K562 (cell line): Measurements from ENCODE around the gene CSTPP1. TPM values are rescaled to one million over a fixed set of nuclear protein-coding genes. Genes with fewer than 3 reads are reported as not detected.

Source experiments
- ATAC-seq: fragments of 200-7000 bp; cut with Tn5 transposase; 3 replicates; pipeline ENCODE4 v1.9.1; 2020; ENCODE audit warnings: moderate library complexity
- BruUV-seq: library from RNA; stranded (reverse); fragments of 400-500 nt; replicated peaks from 2 replicates; lab custom pipeline; 2021; lab: Mats Ljungman, UMichigan
- CTCF ChIA-PET: fragments of 300-600 bp; formaldehyde crosslinking; extraction: SDS; loops from one replicate; lab custom pipeline; 2021; ENCODE audit warnings: low intra/inter-chr PET ratio; lab: Yijun Ruan, JAX
- POLR2A ChIA-PET: fragments of 300-600, 350-650 bp; sonication (Branson Sonifier 250); formaldehyde crosslinking; extraction: SDS; loops from one replicate; lab custom pipeline; 2021; ENCODE audit warnings: antibody characterized with exemption, inconsistent platforms; lab: Yijun Ruan, JAX
- DNase-seq, 4 experiments: peaks; one replicate each; pipeline versions ENCODE4 v3.0.0 to v3.0.0-alpha.2; 2011 to 2018; ENCODE audit warnings: low spot score in 3 of 4, mixed read lengths in 3 of 4; ENCODE audit errors: extremely low read depth in 1 of 4
- FAIRE-seq: peaks from 2 replicates; lab custom pipeline; 2011; peaks lifted over from hg19 to GRCh38; lab: Jason Lieb, UNC
- H2AFZ ChIP-seq: 2 replicates; pipeline ENCODE4 v1.6.0; 2011; ENCODE audit warnings: low read depth, low read length, control low read depth, inconsistent platforms
- H3K27ac ChIP-seq: fragments of 200-600 bp; 3 replicates; pipeline ENCODE4 v1.8.0; 2011; ENCODE audit warnings: low read depth, mild to moderate bottlenecking, control low read depth, inconsistent platforms, low read length, moderate library complexity, mixed read lengths; ENCODE audit errors: extremely low read depth
- H3K27me3 ChIP-seq, 2 experiments: fragments of 300-600 bp in 1 of 2; 2 replicates in 1 of 2; 3 replicates in 1 of 2; pipeline versions ENCODE4 v1.6.0 to v1.8.0; 2011; ENCODE audit warnings: inconsistent platforms in 2 of 2, low read length in 2 of 2, mild to moderate bottlenecking in 1 of 2, mixed read lengths in 1 of 2, moderate library complexity in 1 of 2; ENCODE audit not compliant: control insufficient read depth in 2 of 2, insufficient read depth in 2 of 2
- H3K36me3 ChIP-seq: fragments of 300-600 bp; 3 replicates; pipeline ENCODE4 v1.8.0; 2011; ENCODE audit warnings: mild to moderate bottlenecking, low read length, inconsistent platforms; ENCODE audit not compliant: control insufficient read depth, insufficient read depth
- H3K4me1 ChIP-seq, 2 experiments: fragments of 200-600 bp in 1 of 2; replicated peaks in 1 of 2; 2 replicates in 1 of 2; 3 replicates in 1 of 2; pipeline versions ENCODE4 v1.5.1 to v1.8.0; 2011; ENCODE audit warnings: inconsistent platforms in 2 of 2, low read length in 2 of 2, mild to moderate bottlenecking in 1 of 2, mixed read lengths in 1 of 2, moderate library complexity in 1 of 2; ENCODE audit not compliant: control insufficient read depth in 2 of 2, insufficient read depth in 2 of 2
- H3K4me2 ChIP-seq: 2 replicates; pipeline ENCODE4 v1.6.1; 2011; ENCODE audit warnings: low read length, control low read depth, inconsistent platforms, mixed read lengths; ENCODE audit not compliant: insufficient read depth
- H3K4me3 ChIP-seq: fragments of 200-600 bp; sonication (generic), shearing (Covaris generic); 2 replicates; pipeline ENCODE4 v1.5.1; 2016; ENCODE audit warnings: control low read depth, inconsistent platforms
- H3K79me2 ChIP-seq: fragments of 200-600 bp; 3 replicates; pipeline ENCODE4 v1.8.0; 2011; ENCODE audit warnings: low read length, inconsistent platforms; ENCODE audit not compliant: control insufficient read depth, insufficient read depth
- H3K9ac ChIP-seq, 2 experiments: 2 replicates each; pipeline versions ENCODE4 v1.6.0 to v1.6.1; 2011; ENCODE audit warnings: low read depth in 2 of 2, low read length in 2 of 2, control low read depth in 1 of 2, inconsistent platforms in 1 of 2, mild to moderate bottlenecking in 1 of 2, mixed read lengths in 1 of 2; ENCODE audit not compliant: insufficient read depth in 1 of 2
- H3K9me1 ChIP-seq: one replicate; pipeline ENCODE4 v1.6.0; 2011; ENCODE audit warnings: inconsistent platforms, mild to moderate bottlenecking, low read length, moderate library complexity; ENCODE audit not compliant: control insufficient read depth, insufficient read depth
- H3K9me3 ChIP-seq: replicated peaks from 2 replicates; pipeline ENCODE4 v1.5.1; 2011; ENCODE audit warnings: low read depth, low read length, inconsistent platforms; ENCODE audit not compliant: control insufficient read depth, insufficient read depth
- H4K20me1 ChIP-seq: replicated peaks from 2 replicates; pipeline ENCODE4 v1.6.1; 2011; ENCODE audit warnings: low read length, inconsistent platforms, mixed read lengths; ENCODE audit not compliant: control insufficient read depth, insufficient read depth
- ARID2 ChIP-seq: fragments of 450-650 bp; IDR thresholded peaks from 2 replicates; pipeline ENCODE4 v1.6.1; 2017; ENCODE audit warnings: antibody characterized with exemption, mild to moderate bottlenecking
- BCLAF1 ChIP-seq, 2 experiments: fragments of 450-650 bp in 1 of 2; IDR thresholded peaks; 2 replicates each; pipeline ENCODE4 v1.6.1; 2011 to 2017; ENCODE audit warnings: low read depth in 2 of 2, antibody characterized with exemption in 1 of 2, borderline replicate concordance in 1 of 2, low read length in 1 of 2, mild to moderate bottlenecking in 1 of 2, mixed read lengths in 1 of 2; ENCODE audit not compliant: control insufficient read depth in 1 of 2
- CEBPG ChIP-seq, 3 experiments: fragments of 200-800 bp in 1 of 3; sonication (Bioruptor generic) in 1 of 3; sonication (generic) in 1 of 3; formaldehyde crosslinking in 1 of 3; IDR thresholded peaks in 2 of 3; conservative IDR thresholded peaks in 1 of 3; 2 replicates each; pipeline versions ENCODE4 v1.6.1 to v1.8.0; 2016 to 2022; ENCODE audit warnings: missing compliant biosample characterization in 2 of 3, missing genetic modification characterization in 2 of 3, mild to moderate bottlenecking in 1 of 3, missing genetic modification reagents in 1 of 3
- DMBX1 ChIP-seq: fragments of 250-450 bp; sonication (Bioruptor Pico); IDR thresholded peaks from 2 replicates; pipeline ENCODE4 v1.8.0; 2022; ENCODE audit warnings: inconsistent platforms, mild to moderate bottlenecking, moderate library complexity, borderline replicate concordance
- MYBL2 ChIP-seq, 2 experiments: fragments of 450-650 bp in 1 of 2; sonication (generic) in 1 of 2; formaldehyde crosslinking in 1 of 2; IDR thresholded peaks; 2 replicates each; pipeline versions ENCODE4 v1.6.1 to v1.8.1; 2017 to 2022; ENCODE audit warnings: borderline replicate concordance in 1 of 2, inconsistent platforms in 1 of 2, low read depth in 1 of 2, mild to moderate bottlenecking in 1 of 2, missing genetic modification reagents in 1 of 2, moderate library complexity in 1 of 2
- NR1H2 ChIP-seq: sonication (generic); formaldehyde crosslinking; IDR thresholded peaks from 2 replicates; pipeline ENCODE4 v1.4.0; 2020; ENCODE audit warnings: mild to moderate bottlenecking, missing genetic modification reagents
- PRPF4 ChIP-seq: fragments of 200-400 bp; formaldehyde crosslinking; IDR thresholded peaks from one replicate; pipeline ENCODE4 v1.6.1; 2017; ENCODE audit warnings: low read length, low read depth, mild to moderate bottlenecking; ENCODE audit not compliant: insufficient read depth, poor library complexity, severe bottlenecking
- RFX7 ChIP-seq: fragments of 250-450 bp; sonication (Bioruptor Pico); IDR thresholded peaks from 2 replicates; pipeline ENCODE4 v1.5.1; 2021; ENCODE audit warnings: mild to moderate bottlenecking
- TARDBP ChIP-seq: fragments of 450-650 bp; IDR thresholded peaks from 2 replicates; pipeline ENCODE4 v1.6.1; 2016
- ZFX ChIP-seq: sonication (generic); formaldehyde crosslinking; IDR thresholded peaks from 2 replicates; pipeline ENCODE4 v1.8.0; 2022; ENCODE audit warnings: mild to moderate bottlenecking, missing genetic modification reagents, moderate library complexity
- ZNF764 ChIP-seq: fragments of 250-450 bp; sonication (Bioruptor Pico); IDR thresholded peaks from 2 replicates; pipeline ENCODE4 v1.4.0; 2020; ENCODE audit warnings: low read depth, mild to moderate bottlenecking, moderate library complexity
- ZSCAN29 ChIP-seq: fragments of 450-650 bp; IDR thresholded peaks from 2 replicates; pipeline ENCODE4 v1.6.1; 2017
- WGBS: fragments of 100-300 bp; shearing (Covaris generic); methylation state at CpG from one replicate; pipeline ENCODE4 v1.1.6; 2016; ENCODE audit warnings: low coverage, mixed read lengths; ENCODE audit not compliant: insufficient coverage; ENCODE audit errors: missing lambda C conversion rate; 5-methylcytosine and 5-hydroxymethylcytosine counted together
- in situ Hi-C: fragments of 300-500 bp; cut with MboI; formaldehyde crosslinking; loops from 4 replicates; pipeline ENCODE4 v1.15.0; 2018; ENCODE audit warnings: inconsistent platforms, mixed read lengths
- intact Hi-C: fragments of 100-400 bp; cut with micrococcal nuclease; formaldehyde crosslinking; loops from 2 replicates; pipeline ENCODE4 v1.14.2; 2022
- polyA plus RNA-seq, 8 experiments: library from polyadenylated mRNA; depleted of rRNA in 4 of 8; stranded (reverse) in 5 of 8; unstranded in 3 of 8; fragments of >200 nt; fragmentation: Nextera tagmentation in 2 of 8; fragmentation: Illumina TruSeq in 1 of 8; extraction: Ambion mirVana in 2 of 8; extraction: Trizol in 1 of 8; gene quantifications; 2 replicates each; pipeline versions ENCODE4 v1.2.1 to v1.2.3, GENCODE V29; 2011 to 2014; ENCODE audit warnings: inconsistent platforms in 1 of 8, missing spikeins in 1 of 8
- total RNA-seq, 7 experiments: library from RNA; depleted of rRNA in 6 of 7; stranded (reverse); fragments of >200 nt in 6 of 7; fragmentation: Illumina TruSeq in 2 of 7; extraction: Trizol in 2 of 7; gene quantifications; 2 replicates each; pipeline versions ENCODE4 v1.2.1 to v1.2.3, GENCODE V29; 2011 to 2021; ENCODE audit warnings: low replicate concordance in 1 of 7

The CSTPP1 gene
- total and polyA plus RNA-seq, 9 of the 15 experiments (the other 6 are each of a cell fraction or from before 2014, with no cell fraction given): 6.5 to 17.8 (median 9.2) TPM

- Histone ChIP-seq H3K9me3 (no peaks in the 10 kb centered on the region), H3K36me3 (no peaks in the 10 kb centered on the region), H3K4me2 (no peak overlapping the region), H3K4me1 (no peaks in the 10 kb centered on the region), H4K20me1 (no peaks in the 10 kb centered on the region), H3K9me1 (no peaks in the 10 kb centered on the region), H2AFZ (no peak overlapping the region), H3K4me3 (no peak overlapping the region), H3K27me3 (peaks cover 0 to 4% of the 10 kb centered on the region in 2 experiments; a peak in 2 of 5 replicates), H3K79me2 (no peaks in the 10 kb centered on the region), H3K27ac (no peak overlapping the region), H3K9ac (no peak overlapping the region)
- FAIRE-seq (no peak), ATAC-seq (no peak), DNase-seq (no peak)
- in situ Hi-C loops (no loop called here), intact Hi-C loops (no loop called here)
- 41% methylated on average over 6 of the region's 6 CpGs for WGBS
- TF ChIP-seq RFX7 (CRISPR knock-in tag) (no peak), ZSCAN29 (no peak), DMBX1 (CRISPR knock-in tag) (no peak)
- ChIA-PET CTCF (no interaction called here), POLR2A (no interaction called here)
- BruUV-seq: no TSS peak
Observed at GRCh38 chr11:47107744-47108143, 171.2 kb downstream of the CSTPP1 start.

GRCh38 chr11:47108214-47108613 is 171.7 kb downstream of the CSTPP1 start:
- no peak overlapping the region for H2AFZ ChIP-seq
- no peaks in the 10 kb centered on the region for H3K9me1 ChIP-seq
- no peak overlapping the region for H3K9ac ChIP-seq
- POLR2A ChIA-PET: no interaction called here
- no peaks in the 10 kb centered on the region for H3K79me2 ChIP-seq
- intact Hi-C loops (no loop called here), in situ Hi-C loops (no loop called here)
- H3K4me2 ChIP-seq: no peak overlapping the region
- no TSS peak for BruUV-seq
- peaks cover 0 to 4% of the 10 kb centered on the region in 2 experiments; a peak in 2 of 5 replicates for H3K27me3 ChIP-seq
- FAIRE-seq (no peak), ATAC-seq (no peak), DNase-seq (no peak)
- no peak overlapping the region for H3K4me3 ChIP-seq
- 51% methylated on average over 4 of the region's 4 CpGs for WGBS
- CTCF ChIA-PET: no interaction called here
- no peaks in the 10 kb centered on the region for H3K9me3 ChIP-seq
- H3K4me1 ChIP-seq: no peaks in the 10 kb centered on the region
- no peaks in the 10 kb centered on the region for H4K20me1 ChIP-seq
- no peak overlapping the region for H3K27ac ChIP-seq
- no peaks in the 10 kb centered on the region for H3K36me3 ChIP-seq
- TF ChIP-seq TARDBP (no peak), PRPF4 (no peak), BCLAF1 (IDR thresholded peaks at IDR 0.05; ENCODE audit: borderline replicate concordance in 1 of 2, control insufficient read depth in 1 of 2, low read depth in 2 of 2, low read length in 1 of 2) (no peak), NR1H2 (CRISPR knock-in tag) (no peak), MYBL2 (IDR thresholded peaks at IDR 0.05; ENCODE audit: low read depth) (no peak), MYBL2 (CRISPR knock-in tag; IDR thresholded peaks at IDR 0.05; ENCODE audit: borderline replicate concordance) (no peak), CEBPG (CRISPR knock-in tag; IDR thresholded peaks at IDR 0.05) (no peak), CEBPG (tag; conservative IDR thresholded peaks at IDR 0.05 in 1 of 2, IDR thresholded peaks at IDR 0.05 in 1 of 2) (no peak), ZNF764 (CRISPR knock-in tag) (no peak), ARID2 (no peak), ZFX (no peak)
